CD4-positive, alpha-beta T cell treated with Interleukin-1 beta for 1 hour (primary cell): ENCODE data around the gene BHLHE23.

Source experiments
- DNase-seq, 2 donors: peaks; one replicate each; pipeline ENCODE4 v3.0.0-alpha.2; 2020 to 2022

BHLHE23 gene

GRCh38 chr20:63007646-63008488, 1.1 kb upstream of the BHLHE23 start:
- no peak for DNase-seq

- no peak for DNase-seq
Measured at GRCh38 chr20:63007360-63007645, 539 bp upstream of the BHLHE23 start.

GRCh38 chr20:63005862-63006539, 763 bp downstream of the BHLHE23 start:
- no peak for DNase-seq

- no peak for DNase-seq
Measured at GRCh38 chr20:63005365-63005861, 1.4 kb downstream of the BHLHE23 start.

- no peak for DNase-seq
Measured at GRCh38 chr20:63004607-63005364, 2.0 kb downstream of the BHLHE23 start.

- DNase-seq: no peak
Measured at GRCh38 chr20:63003546-63003945, 3.2 kb downstream of the BHLHE23 start.

GRCh38 chr20:63002511-63002910, 4.3 kb downstream of the BHLHE23 start:
- no peak for DNase-seq

- DNase-seq: no peak
Measured at GRCh38 chr20:63000958-63001357, 5.8 kb downstream of the BHLHE23 start.

- no peak for DNase-seq
Measured at GRCh38 chr20:63000036-63000435, 6.7 kb downstream of the BHLHE23 start.

- DNase-seq: no peak
Measured at GRCh38 chr20:62999580-62999979, 7.2 kb downstream of the BHLHE23 start.

- DNase-seq: no peak
Measured at GRCh38 chr20:62998449-62998848, 8.3 kb downstream of the BHLHE23 start.

GRCh38 chr20:62997417-62998035, 9.2 kb downstream of the BHLHE23 start:
- DNase-seq: no peak

- no peak for DNase-seq
Measured at GRCh38 chr20:62996596-62996982, 10.2 kb downstream of the BHLHE23 start.

GRCh38 chr20:62995898-62996595, 10.7 kb downstream of the BHLHE23 start:
- DNase-seq: no peak

GRCh38 chr20:62995481-62995880, 11.3 kb downstream of the BHLHE23 start:
- DNase-seq: no peak

GRCh38 chr20:62994869-62995281, 11.9 kb downstream of the BHLHE23 start:
- no peak for DNase-seq

- no peak for DNase-seq
Measured at GRCh38 chr20:62993856-62994494, 12.8 kb downstream of the BHLHE23 start.

GRCh38 chr20:62991863-62992262, 14.9 kb downstream of the BHLHE23 start:
- no peak for DNase-seq

GRCh38 chr20:62991196-62991807, 15.5 kb downstream of the BHLHE23 start:
- no peak for DNase-seq

GRCh38 chr20:62990306-62990825, 16.4 kb downstream of the BHLHE23 start:
- no peak for DNase-seq

- DNase-seq: no peak
Measured at GRCh38 chr20:62989201-62989601, 17.6 kb downstream of the BHLHE23 start.
